ENCODE data around the gene LRP5.
"Not testable (repeated sequence)": the region's sequence is repeated elsewhere in the genome, so short reads cannot be mapped to it uniquely, and the experiment has no call there.

Gene LRP5

DNA sequence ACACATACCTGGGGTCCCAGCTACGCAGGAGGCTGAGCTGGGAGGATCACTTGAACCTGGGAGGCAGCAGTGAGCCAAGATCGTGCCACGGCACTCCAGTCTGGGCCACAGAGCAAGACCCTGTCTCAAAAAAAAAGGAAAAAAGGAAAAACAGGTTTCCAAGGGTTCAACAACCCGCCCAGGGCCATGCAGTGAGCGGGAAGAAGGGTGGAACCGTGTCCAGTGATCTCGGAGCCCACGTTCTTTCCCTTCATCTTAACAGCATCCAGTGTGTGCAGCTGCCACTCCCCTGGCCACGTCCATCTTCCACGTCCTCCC lies 14.9 kb upstream of the LRP5 start:
- peak overlapping the region; percentile 21 for H3K4me3 ChIP-seq (ENCODE audit: low read depth, low read length)
- no peak for DNase-seq (ENCODE audit: low read depth)
- TF ChIP-seq CTCF (conservative IDR thresholded peaks at IDR 0.05; ENCODE audit: low read depth, low read length): no peak

GRCh38 chr11:68297812-68298658 lies 14.4 kb upstream of the LRP5 start:
- peak; percentile 89 for TF ChIP-seq CTCF (conservative IDR thresholded peaks at IDR 0.05; ENCODE audit: low read depth, low read length)
- H3K4me3 ChIP-seq (ENCODE audit: low read depth, low read length): peak overlapping the region; percentile 21
- peak; percentile 71 for DNase-seq (ENCODE audit: low read depth)

GRCh38 chr11:68298659-68299516 lies 13.5 kb upstream of the LRP5 start:
- no peak overlapping the region for H3K4me3 ChIP-seq (ENCODE audit: low read depth, low read length)
- no peak for TF ChIP-seq CTCF (conservative IDR thresholded peaks at IDR 0.05; ENCODE audit: low read depth, low read length)
- no peak for DNase-seq (ENCODE audit: low read depth)

GRCh38 chr11:68299517-68299879 lies 12.9 kb upstream of the LRP5 start:
- H3K4me3 ChIP-seq (ENCODE audit: low read depth, low read length); DNase-seq (ENCODE audit: low read depth): not testable (repeated sequence)

DNA sequence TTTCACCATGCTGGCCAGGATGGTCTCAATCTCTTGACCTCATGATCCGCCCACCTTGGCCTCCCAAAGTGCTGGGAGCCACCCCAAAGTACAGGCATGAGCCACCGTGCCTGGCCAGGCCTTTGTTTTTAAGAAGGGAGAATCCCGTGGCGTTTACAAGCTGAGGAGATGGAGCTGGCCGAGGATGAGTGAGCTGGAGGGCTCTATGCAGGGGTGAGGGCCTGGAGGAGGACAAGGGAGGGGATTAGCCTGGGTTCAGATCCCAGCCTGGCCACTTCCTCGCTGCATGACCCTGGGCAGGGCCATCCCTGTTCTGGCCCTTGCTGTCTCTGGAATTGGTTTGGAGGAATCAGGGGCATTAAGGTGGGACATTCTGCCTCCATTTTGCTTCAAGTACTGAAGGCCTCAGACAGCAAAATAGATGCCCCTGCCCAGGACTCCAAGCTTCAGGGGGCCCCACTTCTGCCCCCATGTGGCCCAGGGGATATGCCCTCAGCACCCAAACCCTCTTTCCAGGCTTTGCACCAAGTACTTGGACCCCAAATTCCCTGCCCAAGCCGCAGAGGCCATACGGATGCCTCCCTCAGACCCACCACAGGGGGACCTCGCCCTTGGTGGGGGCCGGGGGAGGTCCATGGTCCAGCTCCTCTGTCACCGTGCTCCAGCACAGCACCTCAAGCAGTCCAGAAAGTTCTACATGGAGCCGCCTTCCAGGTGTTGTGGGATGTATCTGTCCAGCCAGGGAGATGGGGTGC lies 12.1 kb upstream of the LRP5 start:
- H3K4me3 ChIP-seq (ENCODE audit: low read depth, low read length): no peak overlapping the region

DNA sequence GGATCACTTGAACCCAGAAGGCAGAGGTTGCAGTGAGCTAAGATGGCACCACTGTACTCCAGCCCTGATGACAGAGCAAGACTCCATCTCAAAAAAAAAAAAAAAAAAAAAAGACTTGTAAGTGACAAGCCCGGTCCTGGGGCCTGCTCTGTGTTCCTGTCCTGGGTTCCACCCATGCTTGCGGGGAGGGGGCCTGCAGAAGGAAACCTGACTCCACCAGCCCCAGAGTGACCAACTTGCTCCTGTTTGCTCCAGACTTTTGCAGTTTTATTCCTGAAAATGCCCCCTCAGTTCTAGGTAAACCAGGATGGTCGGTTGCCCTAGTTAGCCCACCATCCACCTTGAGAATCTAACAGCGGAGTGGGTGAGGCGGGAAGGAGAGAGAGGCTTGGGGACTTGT lies 10.1 kb upstream of the LRP5 start:
- TF ChIP-seq CTCF (conservative IDR thresholded peaks at IDR 0.05; ENCODE audit: low read depth, low read length): no peak
- H3K4me3 ChIP-seq (ENCODE audit: low read depth, low read length): no peak overlapping the region
- no peak for DNase-seq (ENCODE audit: low read depth)

More for the DNA sequence above, 12.1 kb upstream of the LRP5 start:
- TF ChIP-seq CTCF (conservative IDR thresholded peaks at IDR 0.05; ENCODE audit: low read depth, low read length): no peak
- DNase-seq (ENCODE audit: low read depth): no peak

GRCh38 chr11:68302670-68303069 lies 9.7 kb upstream of the LRP5 start:
- TF ChIP-seq CTCF (conservative IDR thresholded peaks at IDR 0.05; ENCODE audit: low read depth, low read length): no peak
- DNase-seq (ENCODE audit: low read depth): peak; percentile 32
- no peak overlapping the region for H3K4me3 ChIP-seq (ENCODE audit: low read depth, low read length)

Measured in choroid plexus epithelial cell (primary cell).